ENCODE data around the gene OGT.
"Not testable (repeated sequence)": the region's sequence is repeated elsewhere in the genome, so short reads cannot be mapped to it uniquely, and the experiment has no call there.

Gene OGT

DNA sequence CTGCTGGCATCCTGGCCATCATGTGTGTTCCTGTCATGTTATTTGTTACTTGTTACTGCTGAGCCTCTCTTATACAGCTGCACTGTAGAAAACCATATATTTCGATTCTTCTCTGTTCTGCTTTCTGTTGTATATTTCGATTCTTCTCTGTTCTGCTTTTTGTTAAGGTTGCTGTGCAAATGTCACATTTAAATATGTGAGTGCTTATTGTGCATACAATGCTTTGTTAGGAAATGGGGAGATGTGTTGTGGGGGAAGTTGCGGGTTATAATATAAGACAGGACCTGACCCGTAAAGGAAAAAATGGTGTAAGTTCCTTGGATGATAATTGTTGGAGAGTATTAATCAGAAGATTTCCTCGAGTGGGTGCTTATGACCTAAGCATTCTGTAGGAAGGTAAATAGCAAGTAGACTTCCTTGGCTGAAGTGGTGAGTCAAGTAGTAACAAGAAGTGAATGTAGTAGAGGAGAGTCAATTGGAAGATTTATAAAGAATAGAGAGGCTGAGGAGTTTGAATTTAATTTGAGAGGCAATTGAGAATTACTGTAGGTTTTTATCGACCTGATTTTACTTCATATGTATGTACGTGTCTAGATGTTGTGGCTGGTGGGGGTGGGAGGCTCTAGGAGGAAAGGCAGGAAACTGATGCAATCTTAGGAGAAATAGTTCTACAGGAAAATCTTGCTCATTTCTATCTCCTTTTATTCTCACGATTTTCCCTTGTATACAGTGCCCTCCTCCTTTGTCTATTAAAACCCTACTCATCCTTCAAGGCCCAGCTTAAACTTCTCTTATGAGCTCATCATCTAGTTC is 8.5 kb downstream of the OGT start:
- no peak for DNase-seq

DNA sequence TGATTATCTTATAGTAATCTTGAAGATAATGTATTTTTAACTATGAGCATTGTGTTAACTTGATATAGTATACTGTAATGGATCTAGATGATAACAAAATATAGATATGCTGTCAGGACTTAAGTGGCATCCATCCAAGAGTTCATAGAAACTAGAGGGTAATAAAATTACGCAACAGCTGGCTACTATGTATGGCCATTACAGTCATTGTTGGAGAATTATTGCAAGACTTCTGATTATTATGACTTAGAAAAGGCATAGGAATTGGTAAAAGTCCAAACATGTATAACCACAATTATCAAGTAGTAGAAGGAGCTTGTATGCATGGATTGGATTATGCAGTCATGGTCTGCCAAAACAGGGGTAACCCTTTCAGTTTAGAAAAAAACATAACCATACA is 9.5 kb downstream of the OGT start:
- no peak for DNase-seq

DNA sequence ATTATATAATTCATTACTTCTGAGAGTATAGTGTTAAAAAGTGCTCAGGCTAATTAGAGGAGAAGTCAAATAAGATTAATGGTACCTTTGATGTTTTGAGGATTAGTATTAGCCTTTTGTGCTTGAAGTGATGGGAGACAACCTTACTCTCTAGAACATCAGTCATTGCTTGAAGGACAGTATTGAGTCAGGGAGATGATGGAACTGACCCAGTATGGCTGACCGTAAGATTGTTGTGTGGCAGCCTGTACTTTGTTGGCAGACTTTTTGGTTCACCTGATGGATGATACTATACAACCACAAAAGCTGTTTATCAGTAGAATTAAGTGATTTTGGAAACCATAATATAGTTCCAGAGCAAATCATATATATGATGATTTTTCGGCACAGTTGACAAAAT is 9.9 kb downstream of the OGT start:
- DNase-seq, result no peak

DNA sequence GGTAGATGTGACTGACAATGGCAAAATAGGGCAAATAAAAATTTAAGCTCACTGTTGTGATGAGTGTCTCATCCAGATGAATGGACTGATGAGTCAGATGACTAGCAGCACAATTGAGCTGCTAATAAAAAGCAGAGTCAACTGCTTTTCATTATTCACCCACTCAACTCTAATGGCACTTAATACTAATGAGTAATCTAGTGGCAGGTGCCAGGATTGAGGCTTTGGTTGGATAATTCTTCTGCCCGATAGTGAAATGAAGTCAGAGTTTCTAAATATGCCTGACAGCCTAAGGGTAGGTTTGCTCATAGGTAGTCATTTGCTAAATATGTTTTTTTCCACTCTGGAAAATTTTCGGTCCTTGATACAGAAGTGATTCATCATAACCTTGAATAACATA is 10.4 kb downstream of the OGT start:
- DNase-seq, result no peak

DNA sequence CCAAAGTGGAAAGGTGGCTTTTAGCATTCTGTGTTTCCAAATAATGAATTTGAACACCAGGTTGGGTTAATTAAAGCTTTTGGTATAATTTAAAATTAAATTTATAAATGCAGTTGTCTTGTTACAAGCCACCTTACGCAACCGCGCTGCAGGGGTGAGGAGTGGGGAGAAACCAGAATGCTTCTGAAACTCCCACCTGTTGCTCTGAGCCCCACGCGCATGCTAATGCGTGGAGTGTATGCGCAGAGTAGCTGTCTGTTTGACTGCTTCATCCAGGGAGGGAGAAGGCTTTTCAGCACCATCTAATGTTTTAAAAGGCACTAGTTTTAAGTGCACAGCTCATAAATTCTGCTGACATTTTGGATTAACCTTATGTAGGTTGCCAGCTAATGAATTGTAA is 12.5 kb downstream of the OGT start:
- no peak for DNase-seq

DNA sequence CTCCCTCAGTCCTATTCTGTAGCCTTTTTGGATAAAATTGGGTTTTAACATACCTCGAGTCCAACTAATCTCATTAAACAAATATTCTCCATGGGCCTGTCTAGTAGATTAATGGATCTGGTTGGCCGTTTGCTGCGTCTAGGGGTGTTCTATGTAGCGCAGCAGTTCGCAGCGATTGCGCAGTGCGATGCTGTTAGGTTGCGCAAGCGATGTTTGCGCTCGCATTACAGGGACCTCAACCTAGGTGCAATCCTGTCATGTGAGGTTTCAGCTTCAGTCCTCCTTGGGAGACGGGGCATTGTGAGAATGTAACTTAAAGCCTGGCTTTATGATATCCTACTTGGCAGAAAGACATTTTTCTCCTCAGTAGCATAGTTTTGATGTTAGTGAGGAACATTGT is 14.0 kb downstream of the OGT start:
- no peak for DNase-seq

DNA sequence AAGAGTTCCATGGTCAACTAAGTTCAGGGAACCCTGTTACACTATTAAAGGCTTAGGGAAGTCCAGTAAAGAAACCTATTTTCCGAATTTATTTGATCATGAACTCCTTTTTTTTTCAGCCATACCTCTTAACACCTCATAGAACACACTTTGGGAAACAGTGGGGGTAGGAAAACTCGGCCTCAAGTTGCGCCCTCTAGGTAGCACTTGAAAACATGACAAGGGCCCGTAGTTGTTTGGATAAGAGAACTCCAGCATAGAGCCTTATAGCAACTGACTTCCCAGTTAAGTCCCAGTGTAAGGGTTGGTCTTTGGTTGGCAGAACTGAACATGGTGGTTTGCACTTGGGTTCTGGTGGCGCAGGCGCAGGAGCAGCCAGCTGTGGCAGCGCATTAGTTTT is 14.4 kb downstream of the OGT start:
- no peak for DNase-seq

DNA sequence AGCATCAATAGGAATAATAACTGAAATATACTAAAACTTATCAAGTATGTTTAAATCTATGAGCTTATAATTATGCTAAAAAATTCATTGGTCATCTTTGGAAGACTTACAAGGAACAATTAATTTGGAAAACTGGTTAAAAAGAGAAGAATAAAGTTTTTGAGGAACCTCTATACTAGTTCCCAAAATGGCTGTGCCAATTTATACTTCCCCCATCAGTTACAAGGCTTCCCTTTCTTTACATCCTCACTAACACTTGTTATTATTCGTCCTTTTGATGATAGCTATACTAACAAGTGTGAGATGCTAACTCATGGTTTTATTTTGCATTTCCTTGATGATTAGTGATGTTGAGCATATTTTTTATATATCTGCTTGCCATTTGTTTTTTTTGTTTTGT is 17.1 kb downstream of the OGT start:
- no peak for DNase-seq

DNA sequence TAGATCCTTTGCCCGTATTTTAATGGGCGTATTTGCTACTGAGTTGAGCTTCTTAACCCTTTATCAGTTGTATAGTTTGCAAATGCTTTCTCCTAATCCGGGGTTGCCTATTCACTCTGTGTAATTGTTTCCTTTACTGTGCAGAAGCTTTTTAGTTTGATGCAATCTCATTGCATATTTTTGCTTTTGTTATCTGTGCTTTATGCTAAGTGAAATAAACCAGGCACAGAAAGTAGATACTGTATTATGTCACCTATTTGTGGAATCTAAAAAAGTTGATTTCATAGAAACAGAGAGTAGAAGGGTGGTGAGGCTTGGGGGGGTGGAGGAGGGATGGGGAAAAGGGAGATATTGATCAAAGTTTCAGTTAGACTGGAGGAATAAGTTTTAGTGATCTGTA is 17.7 kb downstream of the OGT start:
- no peak for DNase-seq

DNA sequence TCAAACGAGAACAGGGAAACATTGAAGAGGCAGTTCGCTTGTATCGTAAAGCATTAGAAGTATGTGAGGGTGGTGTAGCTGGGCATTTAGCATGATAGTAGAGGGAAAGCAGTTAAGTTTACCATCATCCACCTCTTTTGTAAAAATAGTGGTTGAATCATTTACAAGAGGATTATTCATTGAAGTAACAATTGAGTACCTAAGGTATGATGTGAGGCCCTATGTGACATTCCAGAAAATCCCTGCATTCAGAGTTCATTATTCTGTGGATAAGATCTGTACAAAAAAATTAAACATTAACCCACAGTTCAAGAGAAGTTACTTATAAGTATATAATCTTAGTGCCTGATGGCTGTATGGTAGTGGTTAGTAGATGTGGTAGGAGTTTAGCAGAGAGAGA is 23.1 kb downstream of the OGT start:
- DNase-seq, result no peak

DNA sequence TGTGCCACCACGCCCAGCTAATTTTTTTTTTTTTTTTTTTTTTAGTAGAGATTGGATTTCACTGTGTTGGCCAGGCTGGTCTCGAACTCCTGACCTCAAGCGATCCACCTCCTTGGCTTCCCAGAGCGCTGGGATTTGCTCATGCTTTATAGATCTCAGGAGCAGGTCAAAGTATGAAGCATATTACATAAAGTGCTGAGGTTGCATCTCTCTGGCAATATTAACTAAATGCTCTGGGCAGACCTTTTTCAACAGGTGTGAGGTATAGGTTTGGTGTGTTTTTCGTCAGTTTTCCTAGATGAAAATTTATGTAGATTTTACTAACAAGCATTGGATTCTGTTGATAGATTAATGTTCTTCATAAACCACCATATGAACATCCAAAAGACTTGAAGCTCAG is 26.0 kb downstream of the OGT start:
- no peak for DNase-seq

DNA sequence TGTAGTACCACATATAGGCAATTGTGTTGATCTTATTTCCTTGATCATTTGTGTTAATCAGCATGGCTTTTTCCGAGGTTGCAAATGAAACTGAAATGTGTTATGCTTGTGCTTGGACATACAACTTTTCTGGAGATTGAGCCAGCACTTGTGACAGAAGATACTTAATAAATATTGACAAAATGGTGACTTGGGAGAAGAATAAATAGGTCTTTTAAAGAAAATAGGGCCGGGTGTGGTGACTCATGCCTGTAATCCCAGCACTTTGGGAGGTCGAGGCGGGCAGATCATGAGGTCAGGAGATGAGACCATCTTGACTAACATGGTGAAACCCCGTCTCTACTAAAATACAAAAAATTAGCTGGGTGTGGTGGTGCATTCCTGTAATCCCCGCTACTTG is 26.9 kb downstream of the OGT start:
- not testable (repeated sequence) for DNase-seq

DNA sequence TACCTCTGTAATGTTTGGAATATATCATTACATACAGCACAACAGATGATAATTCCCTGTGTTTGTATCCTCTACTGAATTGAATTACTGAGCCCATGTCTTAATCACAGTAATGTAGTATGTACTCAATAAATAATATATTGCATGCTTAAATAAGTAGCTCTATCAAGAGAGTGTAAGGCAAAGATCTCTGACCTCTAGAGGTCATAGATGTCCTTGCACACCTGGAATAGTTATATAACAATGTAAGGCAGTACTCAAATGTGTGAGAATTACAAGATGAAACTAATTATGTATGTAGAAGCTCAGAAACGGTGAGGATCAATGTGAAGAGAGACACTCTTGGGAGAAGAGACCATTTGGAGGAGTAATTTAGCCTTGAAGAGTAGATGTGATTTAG is 31.0 kb downstream of the OGT start:
- DNase-seq, result peak; percentile 8

DNA sequence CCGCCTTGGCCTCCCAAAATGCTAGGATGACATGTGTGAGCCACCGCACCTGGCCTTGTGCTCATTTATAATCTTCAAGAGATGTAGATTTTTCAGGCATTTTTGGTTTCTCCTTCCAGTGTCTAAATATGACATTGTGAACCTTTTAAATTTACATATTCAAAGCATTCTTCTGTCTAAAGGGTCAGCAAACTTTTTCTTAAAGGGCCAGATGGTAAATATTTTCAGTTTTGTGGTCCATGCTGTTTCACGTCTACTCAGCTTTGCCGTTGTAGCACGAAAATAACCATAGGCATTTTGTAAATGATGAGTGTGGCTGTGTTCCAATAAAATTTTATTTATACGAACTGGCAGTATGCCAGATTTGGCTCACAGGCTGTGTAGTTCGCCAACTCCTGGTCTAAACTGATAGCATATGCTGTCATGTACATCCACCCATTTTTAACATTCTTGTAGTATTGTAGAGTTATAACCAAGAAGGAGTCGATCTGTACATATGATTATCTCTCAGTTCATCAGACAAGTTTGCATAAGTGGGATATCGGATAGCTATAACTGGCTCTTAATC is 32.7 kb downstream of the OGT start:
- no peak for DNase-seq

DNA sequence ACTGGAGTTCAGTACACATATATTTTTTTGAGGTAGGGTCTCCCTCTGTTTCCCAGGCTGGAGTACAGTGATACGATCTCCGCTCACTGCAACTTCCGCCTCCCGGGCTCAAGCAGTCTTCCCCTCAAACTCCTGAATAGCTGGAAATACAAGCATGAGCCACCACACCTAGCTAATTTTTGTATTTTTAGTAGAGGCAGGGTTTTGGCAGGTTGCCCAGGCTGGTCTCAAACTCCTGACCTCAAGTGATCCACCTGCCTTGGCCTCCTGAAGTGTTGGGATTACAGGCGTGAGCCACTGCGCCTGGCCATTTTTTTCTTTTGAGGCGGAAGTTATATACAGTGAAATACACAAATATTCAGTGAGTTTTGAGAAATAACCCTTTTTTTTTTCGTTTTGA is 38.5 kb downstream of the OGT start:
- not testable (repeated sequence) for DNase-seq

DNA sequence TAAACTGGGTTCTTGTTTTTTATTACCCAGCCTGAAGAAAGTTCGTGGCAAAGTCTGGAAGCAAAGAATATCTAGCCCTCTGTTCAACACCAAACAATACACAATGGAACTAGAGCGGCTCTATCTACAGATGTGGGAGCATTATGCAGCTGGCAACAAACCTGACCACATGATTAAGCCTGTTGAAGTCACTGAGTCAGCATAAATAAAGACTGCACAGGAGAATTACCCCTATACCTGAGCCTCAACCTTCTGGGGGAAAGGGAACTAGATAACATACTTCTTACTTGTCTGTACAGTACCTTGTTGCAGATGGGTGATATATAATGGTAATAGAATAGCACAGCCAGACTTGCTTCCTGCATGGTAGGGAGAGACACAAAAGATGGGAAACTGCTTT is 40.7 kb downstream of the OGT start:
- no peak for DNase-seq

DNA sequence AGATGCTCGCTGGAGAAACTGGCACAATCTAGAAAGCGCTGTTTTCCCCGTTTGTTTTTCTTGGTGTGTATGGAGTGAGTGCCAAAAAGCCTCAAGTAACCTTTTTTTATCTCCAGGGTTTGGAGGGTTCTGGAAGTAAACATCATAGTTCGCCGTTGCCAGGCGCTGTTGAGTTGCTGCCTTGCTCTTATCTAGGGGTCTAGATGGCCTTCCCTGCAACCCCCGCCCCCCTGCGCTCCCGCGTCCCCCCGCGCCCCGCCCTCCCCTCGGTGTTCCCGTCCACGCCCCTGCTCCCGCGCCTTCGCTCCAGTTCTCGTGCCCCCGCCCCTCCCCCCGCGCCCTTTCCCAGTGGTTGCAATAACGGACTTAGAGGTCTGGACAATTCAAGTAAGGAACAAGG is 44.8 kb downstream of the OGT start:
- no peak for DNase-seq

DNA sequence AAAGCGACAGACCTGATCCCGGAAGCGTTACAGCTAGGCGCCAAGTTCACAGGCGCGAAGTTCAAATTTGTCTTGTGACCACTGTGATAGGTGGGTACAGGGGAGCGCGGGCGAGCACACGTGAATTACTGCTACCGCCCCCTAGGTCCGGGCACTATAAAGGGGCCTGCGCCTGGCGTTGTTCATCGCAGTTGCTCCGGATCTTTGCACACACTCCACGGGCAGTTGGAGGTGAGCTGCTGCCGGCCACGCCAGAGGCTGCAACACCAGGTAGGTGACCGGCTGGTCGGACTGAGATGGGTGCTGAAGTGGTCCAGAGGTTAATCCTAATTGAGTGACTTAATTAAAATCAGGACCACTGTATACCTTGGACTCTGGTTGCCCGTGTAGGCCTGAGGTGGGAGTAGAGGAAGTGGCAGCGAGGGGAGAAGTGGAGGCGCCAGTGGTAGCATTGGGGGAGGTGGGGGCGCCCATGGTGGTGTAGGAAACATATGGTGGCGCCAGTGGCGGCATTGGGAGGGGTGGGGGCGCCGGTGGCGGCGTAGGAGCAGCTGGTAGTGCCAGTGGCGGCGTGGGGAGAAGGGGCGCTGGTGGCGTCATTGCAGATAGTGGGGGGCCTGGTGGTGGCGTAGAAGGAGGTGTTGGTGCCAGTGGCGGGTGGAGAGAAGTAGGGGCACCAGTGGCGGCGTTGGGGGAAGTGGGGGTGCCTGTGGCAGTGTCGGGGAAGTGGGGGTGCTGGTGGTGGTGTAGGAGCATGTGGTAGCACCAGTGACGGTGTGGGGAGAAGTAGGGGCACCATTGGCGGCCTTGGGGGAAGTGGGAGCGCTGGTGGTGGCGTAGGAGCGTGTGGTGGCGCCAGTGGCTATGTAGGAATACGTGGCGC is 45.6 kb downstream of the OGT start, which contains the start of gene GCNA:
Gene GCNA (plus strand): TSS at position 185 of the 883 bp plus-strand sequence. CDS start 2,385 bp downstream, outside the sequence.
- DNase-seq, result no peak

DNA sequence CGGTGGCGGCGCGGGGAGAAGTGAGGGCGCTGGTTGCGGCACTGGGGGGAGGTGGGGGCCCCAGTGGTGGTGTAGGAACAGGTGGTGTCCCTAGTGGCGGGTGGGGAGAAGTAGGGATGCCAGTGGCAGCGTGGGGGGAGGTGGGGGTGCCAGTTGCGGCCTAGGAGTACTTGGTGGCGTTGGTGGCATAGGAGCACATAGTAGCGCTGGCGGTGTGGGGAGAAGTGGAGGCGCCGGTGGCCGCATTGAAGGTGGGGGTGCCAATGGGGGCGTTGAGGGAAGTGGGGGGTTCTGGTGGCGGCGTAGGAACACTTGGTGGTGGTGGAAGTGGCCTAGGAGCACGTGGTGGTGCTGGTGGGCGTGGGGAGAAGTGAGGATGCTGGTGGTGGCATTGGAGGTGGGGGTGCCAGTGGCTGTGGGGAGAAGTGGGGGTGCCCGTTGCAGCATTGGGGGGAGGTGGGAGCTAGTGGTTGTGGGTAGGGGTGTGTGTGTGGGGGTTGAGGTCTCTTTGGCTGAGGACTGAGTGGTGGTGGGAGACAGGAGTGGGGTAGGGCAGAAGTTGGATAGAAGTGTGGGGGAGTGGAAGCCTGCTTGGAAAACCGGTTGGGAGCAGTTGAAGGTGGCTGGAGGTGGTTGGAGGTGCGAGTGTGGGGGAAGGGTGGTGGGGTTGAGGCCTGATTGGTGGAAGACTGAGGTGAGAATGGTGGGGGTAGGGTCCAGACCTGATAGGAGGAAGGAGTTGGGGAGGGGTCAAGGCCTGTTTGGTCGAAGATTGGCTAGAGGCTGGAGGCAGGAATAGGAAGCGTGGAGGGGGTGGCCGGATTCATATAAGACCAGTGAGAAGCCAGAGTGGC is 46.5 kb downstream of the OGT start:
- DNase-seq, result no peak

DNA sequence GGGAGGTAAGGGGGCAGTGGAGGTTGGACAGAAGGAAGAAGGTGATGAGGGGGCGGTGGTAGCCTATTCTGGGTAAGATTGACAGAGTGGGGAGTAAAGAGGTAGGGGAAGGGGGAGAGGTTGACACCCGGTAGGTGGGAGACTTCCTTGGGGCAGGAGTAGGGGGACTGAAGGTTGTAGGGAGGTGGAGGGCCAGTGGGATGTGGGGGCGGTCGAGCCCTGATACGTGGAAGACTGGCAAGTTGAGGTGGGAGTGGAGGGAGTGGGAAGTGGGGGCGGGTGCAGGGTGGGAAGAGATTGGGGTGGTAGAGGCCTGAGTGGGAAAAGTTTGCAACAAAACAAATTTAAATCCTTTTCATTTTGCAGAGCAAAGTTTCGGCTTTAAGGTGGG is 47.1 kb downstream of the OGT start:
- no peak for DNase-seq

DNA sequence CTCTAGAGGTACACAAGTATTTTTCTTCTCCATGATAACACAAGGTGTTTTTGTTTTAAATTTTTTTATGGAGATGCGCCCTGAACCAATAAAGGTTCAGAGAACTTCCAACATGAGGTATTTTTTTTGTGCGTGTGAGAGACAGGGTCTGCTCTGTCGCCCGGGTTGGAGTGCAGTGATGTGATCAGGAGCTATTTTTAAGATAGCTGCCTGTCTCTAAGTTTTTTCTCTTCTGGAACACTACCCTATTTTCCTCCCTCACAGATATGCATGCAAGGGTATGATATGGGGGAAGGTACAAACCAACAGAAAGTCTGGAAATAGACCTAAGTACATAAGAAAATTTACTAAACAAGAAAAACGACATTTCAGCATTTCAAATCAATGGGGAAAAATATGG is 48.3 kb downstream of the OGT start:
- no peak for DNase-seq

DNA sequence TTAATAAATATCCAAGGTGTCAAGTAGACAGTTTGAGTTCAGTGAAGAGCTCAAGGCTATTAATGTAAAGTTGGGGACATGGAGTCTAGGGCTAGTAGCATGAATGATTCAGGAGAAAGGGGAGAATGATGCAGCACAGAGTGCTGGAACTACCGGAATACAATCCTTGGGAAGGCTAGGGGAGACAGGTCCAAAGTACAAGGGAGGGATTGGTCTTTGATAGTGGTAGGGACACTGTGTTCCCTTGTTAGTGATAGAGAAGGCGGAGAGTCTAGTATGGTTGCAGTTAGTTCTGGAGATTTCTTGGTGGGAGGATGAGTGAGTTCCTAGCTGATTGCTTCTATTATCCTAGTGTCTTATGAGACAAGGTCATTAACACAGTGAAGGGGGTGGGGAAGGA is 54.0 kb downstream of the OGT start:
- no peak for DNase-seq

DNA sequence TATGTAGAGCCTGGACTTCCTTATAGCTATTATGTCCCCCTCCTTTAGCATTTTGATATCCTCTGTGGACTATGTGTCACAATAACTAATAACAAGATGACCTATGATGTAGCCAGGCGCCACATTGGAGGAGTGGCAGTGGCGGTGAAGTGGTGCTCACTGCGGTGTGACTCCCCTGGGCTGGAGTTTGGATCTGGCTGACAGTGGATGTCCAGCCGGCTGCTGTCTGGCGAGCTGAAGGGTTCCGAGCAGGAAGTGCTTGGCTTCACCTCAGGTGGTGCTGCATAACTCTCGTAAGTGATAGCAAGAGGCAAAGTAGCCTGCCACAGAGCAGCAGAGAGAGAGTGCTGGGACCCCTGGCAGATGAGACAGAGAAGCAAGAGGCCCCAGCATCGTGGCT is 60.3 kb downstream of the OGT start:
- not testable (repeated sequence) for DNase-seq
